ENCODE measurements around the gene DNAJB12. TPM values are rescaled to one million over a fixed set of nuclear protein-coding genes. Genes with fewer than 3 reads are reported as not detected.
A peak's percentile ranks its signal among the peaks of the same experiment; 100 is the strongest.

DNAJB12 gene
- total RNA-seq, 1 donor from 2014 or later, result 20.5 TPM

DNA sequence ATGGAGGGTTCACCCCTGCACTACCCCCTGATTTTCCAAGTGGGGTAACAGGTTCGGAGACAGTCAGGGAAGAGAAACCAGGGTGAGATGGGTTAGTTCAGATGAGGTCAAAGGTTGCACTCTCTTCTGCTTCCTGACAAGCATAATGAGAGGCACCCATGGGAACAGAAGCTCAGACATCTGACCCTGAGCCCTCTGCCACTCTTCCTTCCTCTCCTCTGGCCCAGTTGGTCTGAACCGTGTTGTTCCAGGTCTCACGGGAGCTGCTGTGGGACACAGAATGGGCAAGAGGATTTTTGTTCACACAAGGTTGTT is 38.4 kb downstream of the DNAJB12 start:
- DNase-seq (ENCODE audit: low spot score), result no peak
- no peaks in the 10 kb centered on the region for H3K36me3 Mint-ChIP-seq (ENCODE audit: low read depth, unreplicated experiment)
- H3K27ac Mint-ChIP-seq (ENCODE audit: unreplicated experiment), result no peak overlapping the region
- no peak for TF ChIP-seq CTCF (IDR thresholded peaks at IDR 0.05; ENCODE audit: unreplicated experiment)
- no peak overlapping the region for H3K4me3 Mint-ChIP-seq (ENCODE audit: unreplicated experiment)
- no peaks in the 10 kb centered on the region for H3K9me3 Mint-ChIP-seq (ENCODE audit: unreplicated experiment)
- peaks cover 6% of the 10 kb centered on the region for H3K27me3 Mint-ChIP-seq (ENCODE audit: unreplicated experiment)
- H3K4me1 Mint-ChIP-seq (ENCODE audit: unreplicated experiment), result peaks cover 39% of the 10 kb centered on the region

- no peak for DNase-seq (ENCODE audit: low spot score)
- Mint-ChIP-seq H3K27me3 (ENCODE audit: unreplicated experiment) (peaks cover 6% of the 10 kb centered on the region), H3K27ac (ENCODE audit: unreplicated experiment) (peak overlapping the region; percentile 45), H3K36me3 (ENCODE audit: low read depth, unreplicated experiment) (no peaks in the 10 kb centered on the region), H3K9me3 (ENCODE audit: unreplicated experiment) (no peaks in the 10 kb centered on the region), H3K4me3 (ENCODE audit: unreplicated experiment) (no peak overlapping the region), H3K4me1 (ENCODE audit: unreplicated experiment) (peaks cover 38% of the 10 kb centered on the region)
- TF ChIP-seq CTCF (IDR thresholded peaks at IDR 0.05; ENCODE audit: unreplicated experiment), result no peak
These were observed 38.9 kb downstream of the DNAJB12 start for GRCh38 chr10:72315611-72316385.

- DNase-seq (ENCODE audit: low spot score), result no peak
- peaks cover 40% of the 10 kb centered on the region for H3K4me1 Mint-ChIP-seq (ENCODE audit: unreplicated experiment)
- peaks cover 6% of the 10 kb centered on the region for H3K27me3 Mint-ChIP-seq (ENCODE audit: unreplicated experiment)
- no peak overlapping the region for H3K27ac Mint-ChIP-seq (ENCODE audit: unreplicated experiment)
- no peak for TF ChIP-seq CTCF (IDR thresholded peaks at IDR 0.05; ENCODE audit: unreplicated experiment)
- H3K9me3 Mint-ChIP-seq (ENCODE audit: unreplicated experiment), result no peaks in the 10 kb centered on the region
- no peaks in the 10 kb centered on the region for H3K36me3 Mint-ChIP-seq (ENCODE audit: low read depth, unreplicated experiment)
- no peak overlapping the region for H3K4me3 Mint-ChIP-seq (ENCODE audit: unreplicated experiment)
These were observed 39.7 kb downstream of the DNAJB12 start for GRCh38 chr10:72315054-72315453.

DNA sequence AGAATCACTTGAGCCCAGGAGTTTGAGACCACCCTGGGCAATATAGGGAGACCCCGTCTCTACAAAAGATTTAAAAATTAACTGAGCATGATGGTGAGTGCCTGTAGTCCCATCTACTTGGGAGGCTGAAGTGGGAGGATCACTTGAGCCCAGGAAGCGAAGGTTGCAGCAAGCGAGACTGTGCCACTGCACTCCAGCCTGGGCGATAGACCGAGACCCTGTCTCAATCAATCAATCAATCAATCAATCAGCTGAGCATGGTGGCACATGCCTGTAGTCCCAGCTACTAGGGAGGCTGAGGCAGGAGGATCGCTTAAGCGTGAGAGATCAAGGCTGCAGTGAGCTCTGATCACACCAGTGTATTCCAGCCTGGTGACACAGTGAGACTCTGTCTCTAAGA is 40.5 kb downstream of the DNAJB12 start:
- peaks cover 5% of the 10 kb centered on the region for H3K36me3 Mint-ChIP-seq (ENCODE audit: low read depth, unreplicated experiment)
- peaks cover 48% of the 10 kb centered on the region for H3K4me1 Mint-ChIP-seq (ENCODE audit: unreplicated experiment)
- no peak for TF ChIP-seq CTCF (IDR thresholded peaks at IDR 0.05; ENCODE audit: unreplicated experiment)
- H3K9me3 Mint-ChIP-seq (ENCODE audit: unreplicated experiment), result no peaks in the 10 kb centered on the region
- no peak overlapping the region for H3K4me3 Mint-ChIP-seq (ENCODE audit: unreplicated experiment)
- H3K27ac Mint-ChIP-seq (ENCODE audit: unreplicated experiment), result no peak overlapping the region
- peaks cover 10% of the 10 kb centered on the region for H3K27me3 Mint-ChIP-seq (ENCODE audit: unreplicated experiment)
- no peak for DNase-seq (ENCODE audit: low spot score)

DNA sequence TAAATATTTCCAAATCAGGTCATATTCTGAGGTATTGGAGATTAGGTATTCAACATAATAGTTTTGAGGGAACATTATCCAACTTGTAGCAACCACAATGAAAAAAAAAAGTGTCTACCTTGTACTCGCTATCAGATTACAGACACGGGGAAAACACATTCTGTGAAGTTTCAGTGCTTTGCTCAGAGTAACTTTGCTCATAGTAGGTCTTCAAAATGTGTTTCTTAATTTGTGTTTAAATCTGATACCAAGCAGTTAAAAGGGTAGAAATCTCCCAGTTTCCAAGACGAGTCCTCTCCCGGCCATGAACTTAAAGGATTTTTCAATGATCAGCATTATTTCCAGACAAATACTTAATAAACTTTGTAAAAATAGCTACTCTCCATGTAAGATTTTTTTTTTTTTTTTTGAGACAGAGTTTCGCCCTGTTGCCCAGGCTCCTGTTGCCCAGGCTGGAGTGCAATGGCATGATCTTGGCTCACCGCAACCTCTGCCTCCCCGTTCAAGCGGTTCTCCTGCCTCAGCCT is 41.8 kb downstream of the DNAJB12 start:
- H3K36me3 Mint-ChIP-seq (ENCODE audit: low read depth, unreplicated experiment), result peaks cover 5% of the 10 kb centered on the region
- TF ChIP-seq CTCF (IDR thresholded peaks at IDR 0.05; ENCODE audit: unreplicated experiment), result no peak
- no peak for DNase-seq (ENCODE audit: low spot score)
- peaks cover 10% of the 10 kb centered on the region for H3K27me3 Mint-ChIP-seq (ENCODE audit: unreplicated experiment)
- H3K4me3 Mint-ChIP-seq (ENCODE audit: unreplicated experiment), result no peak overlapping the region
- no peaks in the 10 kb centered on the region for H3K9me3 Mint-ChIP-seq (ENCODE audit: unreplicated experiment)
- H3K27ac Mint-ChIP-seq (ENCODE audit: unreplicated experiment), result no peak overlapping the region
- H3K4me1 Mint-ChIP-seq (ENCODE audit: unreplicated experiment), result peaks cover 48% of the 10 kb centered on the region
